Vagina (tissue), 2 donors: ENCODE data around the gene PAX9.

Source experiments
- CTCF ChIP-seq, 3 experiments: fragments of 450-650 bp in 2 of 3; fragments of 200-600 bp in 1 of 3; sonication (generic) in 1 of 3; IDR thresholded peaks; one replicate each; pipeline ENCODE4 v1.5.1; 2017 to 2019; ENCODE audit warnings: antibody characterized with exemption in 3 of 3, mild to moderate bottlenecking in 2 of 3, moderate library complexity in 2 of 3
- POLR2A ChIP-seq, 2 donors: fragments of 450-650 bp; IDR thresholded peaks; one replicate each; pipeline ENCODE4 v1.6.1; 2017; ENCODE audit warnings: antibody characterized with exemption in 2 of 2, mild to moderate bottlenecking in 2 of 2, moderate library complexity in 2 of 2
- POLR2AphosphoS5 ChIP-seq, 2 donors: sonication (generic); formaldehyde crosslinking; IDR thresholded peaks; one replicate each; pipeline ENCODE4 v1.9.0; 2017; ENCODE audit warnings: antibody characterized with exemption in 2 of 2, mild to moderate bottlenecking in 2 of 2, low read depth in 1 of 2; ENCODE audit not compliant: insufficient read depth in 1 of 2

DNA sequence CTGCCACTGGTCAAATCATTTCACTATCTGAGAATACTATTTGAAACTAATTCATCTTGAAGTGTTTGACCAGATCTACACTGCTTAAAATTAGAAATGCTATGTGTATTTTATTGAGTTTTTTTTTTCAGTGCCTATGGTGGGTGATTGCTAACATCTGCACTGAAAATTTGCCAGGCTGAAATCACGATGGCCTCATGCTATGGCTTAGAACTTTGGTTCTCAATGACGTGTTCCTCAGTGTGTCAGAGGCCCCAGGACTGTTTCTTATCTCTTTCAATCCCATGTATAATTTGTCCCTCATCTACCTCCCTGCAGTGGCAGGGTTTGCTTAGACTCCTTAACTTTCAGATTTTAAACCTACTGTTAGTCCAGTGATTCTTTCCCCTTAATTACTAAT lies 43.0 kb upstream of the PAX9 start:
- no peak for TF ChIP-seq CTCF (IDR thresholded peaks at IDR 0.05)
- TF ChIP-seq POLR2A (IDR thresholded peaks at IDR 0.05): no peak
- TF ChIP-seq POLR2AphosphoS5 (IDR thresholded peaks at IDR 0.05; ENCODE audit: insufficient read depth in 1 of 2, low read depth in 1 of 2): no peak
